Measurements from ENCODE around the gene PRKG2. TPM values are rescaled to one million over a fixed set of nuclear protein-coding genes. Genes with fewer than 3 reads are reported as not detected.

The PRKG2 gene
- total and polyA plus RNA-seq, 4 donors: 3.3 to 7.2 (median 4.2) TPM

GRCh38 chr4:81085291-81085690 lies 129.7 kb downstream of the PRKG2 start:
- Histone ChIP-seq H3K4me1 (ENCODE audit: control insufficient read depth, insufficient read depth, low read length) (no peaks in the 10 kb centered on the region), H3K27ac (ENCODE audit: low read depth, low read length) (no peak overlapping the region), H3K27me3 (ENCODE audit: control insufficient read depth, insufficient read depth, low read length) (no peaks in the 10 kb centered on the region), H3K36me3 (ENCODE audit: control insufficient read depth, insufficient read depth, low read length) (no peaks in the 10 kb centered on the region), H3K9me3 (ENCODE audit: control insufficient read depth, insufficient read depth, low read length) (no peaks in the 10 kb centered on the region), H3K4me3 (ENCODE audit: low read depth, low read length) (no peak overlapping the region)
- no peak for DNase-seq (ENCODE audit: low read depth in 4 of 6, low spot score in 6 of 6)
- no CpG with 5 or more reads among the region's 3 CpGs for WGBS (ENCODE audit: insufficient coverage)

GRCh38 chr4:81084634-81085033 lies 130.4 kb downstream of the PRKG2 start:
- no peaks in the 10 kb centered on the region for H3K4me1 ChIP-seq (ENCODE audit: control insufficient read depth, insufficient read depth, low read length)
- H3K9me3 ChIP-seq (ENCODE audit: control insufficient read depth, insufficient read depth, low read length): no peaks in the 10 kb centered on the region
- WGBS (ENCODE audit: insufficient coverage): no CpG with 5 or more reads among the region's 3 CpGs
- H3K4me3 ChIP-seq (ENCODE audit: low read depth, low read length): no peak overlapping the region
- H3K27ac ChIP-seq (ENCODE audit: low read depth, low read length): no peak overlapping the region
- DNase-seq (ENCODE audit: low read depth in 4 of 6, low spot score in 6 of 6): no peak
- H3K36me3 ChIP-seq (ENCODE audit: control insufficient read depth, insufficient read depth, low read length): no peaks in the 10 kb centered on the region
- no peaks in the 10 kb centered on the region for H3K27me3 ChIP-seq (ENCODE audit: control insufficient read depth, insufficient read depth, low read length)

GRCh38 chr4:81084029-81084428 lies 131.0 kb downstream of the PRKG2 start:
- Histone ChIP-seq H3K36me3 (ENCODE audit: control insufficient read depth, insufficient read depth, low read length) (no peaks in the 10 kb centered on the region), H3K27ac (ENCODE audit: low read depth, low read length) (no peak overlapping the region), H3K4me3 (ENCODE audit: low read depth, low read length) (no peak overlapping the region), H3K9me3 (ENCODE audit: control insufficient read depth, insufficient read depth, low read length) (no peaks in the 10 kb centered on the region), H3K4me1 (ENCODE audit: control insufficient read depth, insufficient read depth, low read length) (no peaks in the 10 kb centered on the region), H3K27me3 (ENCODE audit: control insufficient read depth, insufficient read depth, low read length) (no peaks in the 10 kb centered on the region)
- DNase-seq (ENCODE audit: low read depth in 4 of 6, low spot score in 6 of 6): no peak

- WGBS (ENCODE audit: insufficient coverage): 96% methylated on average over 5 of the region's 5 CpGs
Observed at GRCh38 chr4:81081156-81081555, 133.9 kb downstream of the PRKG2 start.

GRCh38 chr4:81071013-81071412 lies 144.0 kb downstream of the PRKG2 start:
- Histone ChIP-seq H3K27ac (ENCODE audit: low read depth, low read length) (no peak overlapping the region), H3K4me3 (ENCODE audit: low read depth, low read length) (no peak overlapping the region), H3K36me3 (ENCODE audit: control insufficient read depth, insufficient read depth, low read length) (no peaks in the 10 kb centered on the region), H3K4me1 (ENCODE audit: control insufficient read depth, insufficient read depth, low read length) (no peaks in the 10 kb centered on the region), H3K27me3 (ENCODE audit: control insufficient read depth, insufficient read depth, low read length) (no peaks in the 10 kb centered on the region), H3K9me3 (ENCODE audit: control insufficient read depth, insufficient read depth, low read length) (no peaks in the 10 kb centered on the region)
- no peak for DNase-seq (ENCODE audit: low read depth in 4 of 6, low spot score in 6 of 6)
- WGBS (ENCODE audit: insufficient coverage): no CpG with 5 or more reads among the region's 2 CpGs

More at GRCh38 chr4:81081156-81081555, 133.9 kb downstream of the PRKG2 start:
- H3K27me3 ChIP-seq (ENCODE audit: control insufficient read depth, insufficient read depth, low read length): no peaks in the 10 kb centered on the region
- no peak for DNase-seq (ENCODE audit: low read depth in 4 of 6, low spot score in 6 of 6)
- no peak overlapping the region for H3K4me3 ChIP-seq (ENCODE audit: low read depth, low read length)
- H3K27ac ChIP-seq (ENCODE audit: low read depth, low read length): no peak overlapping the region
- no peaks in the 10 kb centered on the region for H3K4me1 ChIP-seq (ENCODE audit: control insufficient read depth, insufficient read depth, low read length)
- no peaks in the 10 kb centered on the region for H3K9me3 ChIP-seq (ENCODE audit: control insufficient read depth, insufficient read depth, low read length)
- H3K36me3 ChIP-seq (ENCODE audit: control insufficient read depth, insufficient read depth, low read length): no peaks in the 10 kb centered on the region

- no peaks in the 10 kb centered on the region for H3K4me1 ChIP-seq (ENCODE audit: control insufficient read depth, insufficient read depth, low read length)
- H3K27me3 ChIP-seq (ENCODE audit: control insufficient read depth, insufficient read depth, low read length): no peaks in the 10 kb centered on the region
- WGBS (ENCODE audit: insufficient coverage): 0% methylated on average over 3 of the region's 6 CpGs
- no peaks in the 10 kb centered on the region for H3K36me3 ChIP-seq (ENCODE audit: control insufficient read depth, insufficient read depth, low read length)
- peak; percentile 80 to 98 (median 88) for DNase-seq (ENCODE audit: low read depth in 4 of 6, low spot score in 6 of 6)
- no peaks in the 10 kb centered on the region for H3K9me3 ChIP-seq (ENCODE audit: control insufficient read depth, insufficient read depth, low read length)
- no peak overlapping the region for H3K27ac ChIP-seq (ENCODE audit: low read depth, low read length)
- no peak overlapping the region for H3K4me3 ChIP-seq (ENCODE audit: low read depth, low read length)
Observed at GRCh38 chr4:81069706-81070331, 145.2 kb downstream of the PRKG2 start.

GRCh38 chr4:81065446-81065845 lies 149.6 kb downstream of the PRKG2 start:
- no peak overlapping the region for H3K4me3 ChIP-seq (ENCODE audit: low read depth, low read length)
- H3K27ac ChIP-seq (ENCODE audit: low read depth, low read length): no peak overlapping the region
- no peaks in the 10 kb centered on the region for H3K9me3 ChIP-seq (ENCODE audit: control insufficient read depth, insufficient read depth, low read length)
- WGBS (ENCODE audit: insufficient coverage): no CpG with 5 or more reads among the region's 5 CpGs
- H3K4me1 ChIP-seq (ENCODE audit: control insufficient read depth, insufficient read depth, low read length): no peaks in the 10 kb centered on the region
- H3K27me3 ChIP-seq (ENCODE audit: control insufficient read depth, insufficient read depth, low read length): no peaks in the 10 kb centered on the region
- H3K36me3 ChIP-seq (ENCODE audit: control insufficient read depth, insufficient read depth, low read length): no peaks in the 10 kb centered on the region
- no peak for DNase-seq (ENCODE audit: low read depth in 4 of 6, low spot score in 6 of 6)

- WGBS (ENCODE audit: insufficient coverage): no CpG with 5 or more reads among the region's 1 CpG
- no peak for DNase-seq (ENCODE audit: low read depth in 4 of 6, low spot score in 6 of 6)
- H3K4me1 ChIP-seq (ENCODE audit: control insufficient read depth, insufficient read depth, low read length): no peaks in the 10 kb centered on the region
- H3K4me3 ChIP-seq (ENCODE audit: low read depth, low read length): no peak overlapping the region
- H3K27ac ChIP-seq (ENCODE audit: low read depth, low read length): no peak overlapping the region
- H3K27me3 ChIP-seq (ENCODE audit: control insufficient read depth, insufficient read depth, low read length): no peaks in the 10 kb centered on the region
- H3K9me3 ChIP-seq (ENCODE audit: control insufficient read depth, insufficient read depth, low read length): no peaks in the 10 kb centered on the region
- H3K36me3 ChIP-seq (ENCODE audit: control insufficient read depth, insufficient read depth, low read length): no peaks in the 10 kb centered on the region
Observed at GRCh38 chr4:81062001-81062400, 153.0 kb downstream of the PRKG2 start.

- Histone ChIP-seq H3K9me3 (ENCODE audit: control insufficient read depth, insufficient read depth, low read length) (no peaks in the 10 kb centered on the region), H3K27me3 (ENCODE audit: control insufficient read depth, insufficient read depth, low read length) (no peaks in the 10 kb centered on the region)
- no peak for DNase-seq (ENCODE audit: low read depth in 4 of 6, low spot score in 6 of 6)
Observed at GRCh38 chr4:81061344-81061730, 153.7 kb downstream of the PRKG2 start.

GRCh38 chr4:81060587-81061343 lies 154.3 kb downstream of the PRKG2 start:
- no peaks in the 10 kb centered on the region for H3K36me3 ChIP-seq (ENCODE audit: control insufficient read depth, insufficient read depth, low read length)
- no peaks in the 10 kb centered on the region for H3K27me3 ChIP-seq (ENCODE audit: control insufficient read depth, insufficient read depth, low read length)
- no peak overlapping the region for H3K4me3 ChIP-seq (ENCODE audit: low read depth, low read length)
- H3K27ac ChIP-seq (ENCODE audit: low read depth, low read length): no peak overlapping the region
- no peaks in the 10 kb centered on the region for H3K4me1 ChIP-seq (ENCODE audit: control insufficient read depth, insufficient read depth, low read length)
- no CpG with 5 or more reads among the region's 6 CpGs for WGBS (ENCODE audit: insufficient coverage)
- DNase-seq (ENCODE audit: low read depth in 4 of 6, low spot score in 6 of 6): no peak
- no peaks in the 10 kb centered on the region for H3K9me3 ChIP-seq (ENCODE audit: control insufficient read depth, insufficient read depth, low read length)

More at GRCh38 chr4:81061344-81061730, 153.7 kb downstream of the PRKG2 start:
- Histone ChIP-seq H3K27ac (ENCODE audit: low read depth, low read length) (no peak overlapping the region), H3K36me3 (ENCODE audit: control insufficient read depth, insufficient read depth, low read length) (no peaks in the 10 kb centered on the region), H3K4me3 (ENCODE audit: low read depth, low read length) (no peak overlapping the region), H3K4me1 (ENCODE audit: control insufficient read depth, insufficient read depth, low read length) (no peaks in the 10 kb centered on the region)
